Measurements from ENCODE around the gene HPSE.

The HPSE gene

GRCh38 chr4:83258461-83258860, 76.2 kb downstream of the HPSE start:
- no peak overlapping the region for H4K12ac ChIP-seq (ENCODE audit: low read depth, low read length)
- no peak overlapping the region for H2AK5ac ChIP-seq (ENCODE audit: low read length)
- no peak overlapping the region for H2BK12ac ChIP-seq (ENCODE audit: low read length)
- no peak overlapping the region for H2BK120ac ChIP-seq (ENCODE audit: insufficient read depth, low read length, poor library complexity)
- H4K8ac ChIP-seq (ENCODE audit: low read depth, low read length), result no peak overlapping the region
- no peaks in the 10 kb centered on the region for H3K27me3 ChIP-seq (ENCODE audit: insufficient read depth, low read length)
- H3K4me3 ChIP-seq (ENCODE audit: low read depth, low read length), result no peak overlapping the region
- H3K18ac ChIP-seq (ENCODE audit: low read length), result no peak overlapping the region
- peak overlapping the region; percentile 67 for H4K91ac ChIP-seq (ENCODE audit: low read depth, low read length)
- peaks cover 2 to 5% of the 10 kb centered on the region in 2 experiments for H3K36me3 ChIP-seq (ENCODE audit: control insufficient read depth in 1 of 2, insufficient read depth in 2 of 2, low read length in 2 of 2)
- peaks cover 16% of the 10 kb centered on the region for H3K79me1 ChIP-seq (ENCODE audit: low read length)
- no peak overlapping the region for H3K4ac ChIP-seq (ENCODE audit: low read depth, low read length)
- H3K14ac ChIP-seq (ENCODE audit: low read length), result no peak overlapping the region
- H2BK5ac ChIP-seq (ENCODE audit: low read depth, low read length, poor library complexity), result no peak overlapping the region
- H3K4me2 ChIP-seq (ENCODE audit: low read length), result no peak overlapping the region
- H3K4me1 ChIP-seq (ENCODE audit: control insufficient read depth in 1 of 2, insufficient read depth in 2 of 2, low read length in 2 of 2), result peaks cover 9 to 10% of the 10 kb centered on the region in 2 experiments
- no peak for DNase-seq
- H3K23ac ChIP-seq (ENCODE audit: low read length), result no peak overlapping the region
- H3K9ac ChIP-seq (ENCODE audit: low read length), result no peak overlapping the region
- H2AFZ ChIP-seq (ENCODE audit: insufficient read depth, low read length, poor library complexity), result no peak overlapping the region
- H3K79me2 ChIP-seq (ENCODE audit: control insufficient read depth, insufficient read depth, low read length, poor library complexity), result no peaks in the 10 kb centered on the region
- no peak overlapping the region for H3K27ac ChIP-seq (ENCODE audit: low read depth, low read length)
- H3K9me3 ChIP-seq (ENCODE audit: insufficient read depth, low read depth, low read length), result no peaks in the 10 kb centered on the region

- peak overlapping the region; percentile 43 for H3K14ac ChIP-seq (ENCODE audit: low read length)
- no CpG with 5 or more reads among the region's 7 CpGs for WGBS (ENCODE audit: extremely low coverage, insufficient coverage, insufficient read length)
Measured at GRCh38 chr4:83257811-83258210, 76.8 kb downstream of the HPSE start.

DNA sequence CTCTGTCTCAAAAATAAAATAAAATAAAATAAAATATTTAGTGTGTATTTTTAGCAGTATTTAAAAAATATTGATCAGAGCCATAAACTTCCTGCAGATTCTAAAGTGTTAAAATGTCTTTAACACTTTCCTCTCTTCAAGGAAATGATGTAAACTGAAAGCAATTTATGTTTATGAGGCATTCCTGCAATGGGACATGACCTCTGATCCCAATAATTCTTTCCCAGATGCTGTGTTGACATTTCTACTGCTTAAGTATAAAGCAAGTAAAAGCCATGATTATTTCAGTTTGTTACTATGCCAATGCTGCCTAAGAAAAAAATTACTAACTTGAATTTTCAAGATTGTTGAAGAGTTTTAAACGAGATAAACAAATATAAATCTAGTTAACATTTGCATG, 79.1 kb downstream of the HPSE start:
- Histone ChIP-seq H3K14ac (ENCODE audit: low read length) (no peak overlapping the region), H3K4me2 (ENCODE audit: low read length) (no peak overlapping the region), H3K23ac (ENCODE audit: low read length) (no peak overlapping the region), H3K36me3 (ENCODE audit: control insufficient read depth in 1 of 2, insufficient read depth in 2 of 2, low read length in 2 of 2) (no peaks in the 10 kb centered on the region), H3K79me2 (ENCODE audit: control insufficient read depth, insufficient read depth, low read length, poor library complexity) (no peaks in the 10 kb centered on the region), H3K79me1 (ENCODE audit: low read length) (peaks cover 22% of the 10 kb centered on the region), H2BK120ac (ENCODE audit: insufficient read depth, low read length, poor library complexity) (no peak overlapping the region), H3K27ac (ENCODE audit: low read depth, low read length) (no peak overlapping the region), H4K91ac (ENCODE audit: low read depth, low read length) (no peak overlapping the region), H3K27me3 (ENCODE audit: insufficient read depth, low read length) (no peaks in the 10 kb centered on the region), H2BK12ac (ENCODE audit: low read length) (no peak overlapping the region), H3K9ac (ENCODE audit: low read length) (no peak overlapping the region), H2AFZ (ENCODE audit: insufficient read depth, low read length, poor library complexity) (no peak overlapping the region), H2AK5ac (ENCODE audit: low read length) (no peak overlapping the region), H4K12ac (ENCODE audit: low read depth, low read length) (no peak overlapping the region), H3K4me1 (ENCODE audit: control insufficient read depth in 1 of 2, insufficient read depth in 2 of 2, low read length in 2 of 2) (peaks cover 18 to 19% of the 10 kb centered on the region in 2 experiments), H2BK5ac (ENCODE audit: low read depth, low read length, poor library complexity) (no peak overlapping the region), H4K8ac (ENCODE audit: low read depth, low read length) (no peak overlapping the region), H3K9me3 (ENCODE audit: insufficient read depth, low read depth, low read length) (no peaks in the 10 kb centered on the region), H3K18ac (ENCODE audit: low read length) (no peak overlapping the region), H3K4ac (ENCODE audit: low read depth, low read length) (no peak overlapping the region), H3K4me3 (ENCODE audit: low read depth, low read length) (no peak overlapping the region)
- peak in 1 of 2 donors; percentile 26 for DNase-seq
- no CpG with 5 or more reads among the region's 1 CpG for WGBS (ENCODE audit: extremely low coverage, insufficient coverage, insufficient read length)

More at GRCh38 chr4:83257811-83258210, 76.8 kb downstream of the HPSE start:
- Histone ChIP-seq H3K9ac (ENCODE audit: low read length) (no peak overlapping the region), H2BK5ac (ENCODE audit: low read depth, low read length, poor library complexity) (peak overlapping the region; percentile 53), H2BK120ac (ENCODE audit: insufficient read depth, low read length, poor library complexity) (peak overlapping the region; percentile 37), H3K9me3 (ENCODE audit: insufficient read depth, low read depth, low read length) (no peaks in the 10 kb centered on the region), H3K4me1 (ENCODE audit: control insufficient read depth in 1 of 2, insufficient read depth in 2 of 2, low read length in 2 of 2) (peaks cover 9 to 10% of the 10 kb centered on the region in 2 experiments), H2AFZ (ENCODE audit: insufficient read depth, low read length, poor library complexity) (no peak overlapping the region), H3K27ac (ENCODE audit: low read depth, low read length) (no peak overlapping the region), H3K18ac (ENCODE audit: low read length) (peak overlapping the region; percentile 58), H4K8ac (ENCODE audit: low read depth, low read length) (peak overlapping the region; percentile 54), H3K4me3 (ENCODE audit: low read depth, low read length) (no peak overlapping the region), H3K23ac (ENCODE audit: low read length) (no peak overlapping the region), H4K91ac (ENCODE audit: low read depth, low read length) (peak overlapping the region; percentile 67), H3K27me3 (ENCODE audit: insufficient read depth, low read length) (no peaks in the 10 kb centered on the region), H3K36me3 (ENCODE audit: control insufficient read depth in 1 of 2, insufficient read depth in 2 of 2, low read length in 2 of 2) (peaks cover 0 to 3% of the 10 kb centered on the region in 2 experiments), H4K12ac (ENCODE audit: low read depth, low read length) (no peak overlapping the region), H2AK5ac (ENCODE audit: low read length) (peak overlapping the region; percentile 10), H3K4me2 (ENCODE audit: low read length) (no peak overlapping the region), H2BK12ac (ENCODE audit: low read length) (peak overlapping the region; percentile 43), H3K4ac (ENCODE audit: low read depth, low read length) (peak overlapping the region; percentile 17), H3K79me2 (ENCODE audit: control insufficient read depth, insufficient read depth, low read length, poor library complexity) (no peaks in the 10 kb centered on the region), H3K79me1 (ENCODE audit: low read length) (peaks cover 16% of the 10 kb centered on the region)
- DNase-seq, result no peak

GRCh38 chr4:83252782-83253405, 81.8 kb downstream of the HPSE start:
- Histone ChIP-seq H2BK120ac (ENCODE audit: insufficient read depth, low read length, poor library complexity) (no peak overlapping the region), H3K4ac (ENCODE audit: low read depth, low read length) (no peak overlapping the region), H3K4me2 (ENCODE audit: low read length) (no peak overlapping the region), H2AK5ac (ENCODE audit: low read length) (no peak overlapping the region), H3K4me1 (ENCODE audit: control insufficient read depth in 1 of 2, insufficient read depth in 2 of 2, low read length in 2 of 2) (peaks cover 15 to 22% of the 10 kb centered on the region in 2 experiments), H3K9me3 (ENCODE audit: insufficient read depth, low read depth, low read length) (no peaks in the 10 kb centered on the region), H3K79me1 (ENCODE audit: low read length) (peaks cover 17% of the 10 kb centered on the region), H2AFZ (ENCODE audit: insufficient read depth, low read length, poor library complexity) (no peak overlapping the region), H2BK12ac (ENCODE audit: low read length) (no peak overlapping the region), H2BK5ac (ENCODE audit: low read depth, low read length, poor library complexity) (no peak overlapping the region), H4K12ac (ENCODE audit: low read depth, low read length) (no peak overlapping the region), H4K91ac (ENCODE audit: low read depth, low read length) (no peak overlapping the region), H3K27me3 (ENCODE audit: insufficient read depth, low read length) (no peaks in the 10 kb centered on the region), H4K8ac (ENCODE audit: low read depth, low read length) (no peak overlapping the region), H3K23ac (ENCODE audit: low read length) (no peak overlapping the region), H3K27ac (ENCODE audit: low read depth, low read length) (no peak overlapping the region), H3K9ac (ENCODE audit: low read length) (no peak overlapping the region), H3K36me3 (ENCODE audit: control insufficient read depth in 1 of 2, insufficient read depth in 2 of 2, low read length in 2 of 2) (no peaks in the 10 kb centered on the region), H3K18ac (ENCODE audit: low read length) (no peak overlapping the region), H3K14ac (ENCODE audit: low read length) (no peak overlapping the region), H3K4me3 (ENCODE audit: low read depth, low read length) (no peak overlapping the region), H3K79me2 (ENCODE audit: control insufficient read depth, insufficient read depth, low read length, poor library complexity) (no peaks in the 10 kb centered on the region)
- no CpG with 5 or more reads among the region's 7 CpGs for WGBS (ENCODE audit: extremely low coverage, insufficient coverage, insufficient read length)
- DNase-seq, result peak; percentile 71 to 82

All from trophoblast cell (in vitro differentiated cells and primary cell).